ENCODE data around the gene ZMYND10.

- no peak; the same call in 1 of the 2 replicates for TF ChIP-seq GATA2 (IDR thresholded peaks at IDR 0.05; ENCODE audit: low read depth, low read length)
- no peak for TF ChIP-seq GATA3 (IDR thresholded peaks at IDR 0.05; ENCODE audit: low read depth, low read length)
Observed at GRCh38 chr3:50390508-50391224, 45.1 kb upstream of the ZMYND10 start.

All from SH-SY5Y (cell line).